A549 treated with AZD9567 at 1 μM for 4 hours (cell line): ENCODE measurements around the gene ANTXRL. TPM values are rescaled to one million over a fixed set of nuclear protein-coding genes. Genes with fewer than 3 reads are reported as not detected.

Source experiments
- total RNA-seq: library from RNA; stranded (reverse); fragments of 200-300 nt; extraction: Qiagen RNA extraction; gene quantifications from 5 replicates; pipeline ENCODE4 v1.2.3, GENCODE V29; 2022; ENCODE audit not compliant: insufficient read depth

ANTXRL gene
- 0.21 to 0.44 TPM (median 0.29 TPM) in 4 of 5 replicates, not detected in the other for total RNA-seq

GRCh38 chr10:46286991-46287693 is at the start of gene ANTXRL:
Gene ANTXRL, plus strand, starts transcription at chr10:46286997. Its CDS starts 266 bp downstream, at chr10:46287263.

GRCh38 chr10:46375406-46375805 is 88.6 kb downstream of the ANTXRL start, which contains the start of gene ANXA8L1:
Gene ANXA8L1, plus strand, starts transcription at chr10:46375776. Its CDS starts 76 bp downstream, at chr10:46375852.

Other genes with a start within 250 kb of the ANTXRL start
- gene MSMB, start 240.7 kb upstream of the ANTXRL start, total RNA-seq = 0.35 TPM in 1 of 5 replicates, not detected in the others
- gene ANXA8L1, start 88.8 kb downstream of the ANTXRL start, total RNA-seq = 83.7 to 117 TPM (median 95.3 TPM) in 5 replicates
- gene NPY4R, start 179.0 kb downstream of the ANTXRL start, total RNA-seq = 30.2 to 48.2 TPM (median 37.4 TPM) in 5 replicates